ENCODE measurements around the gene RIOX2. TPM values are rescaled to one million over a fixed set of nuclear protein-coding genes. Genes with fewer than 3 reads are reported as not detected.

RIOX2 gene
- total RNA-seq, 4 donors from 2014 or later, result 61.6 to 109 (median 89.9) TPM

- intact Hi-C loops (cut with DNase I), result no loop called here
- peak overlapping the region; percentile 7 to 66 (median 63) for H3K27ac ChIP-seq
- H3K36me3 ChIP-seq, result peaks cover 20 to 37% of the 10 kb centered on the region in 2 donors
- no peak overlapping the region for H3K4me3 ChIP-seq (replicated peaks in 1 of 3)
- 88 to 92% methylated on average over 3 of the region's 3 CpGs for WGBS, 2 donors
- no peak for TF ChIP-seq POLR2A (IDR thresholded peaks at IDR 0.05)
- TF ChIP-seq CTCF (IDR thresholded peaks at IDR 0.05), result no peak
- H3K9me3 ChIP-seq, result no peaks in the 10 kb centered on the region
- no peak for DNase-seq
- no peaks in the 10 kb centered on the region for H3K27me3 ChIP-seq
- H3K4me1 ChIP-seq, result peaks cover 13 to 37% of the 10 kb centered on the region in 2 donors
These were observed 20.0 kb downstream of the RIOX2 start for GRCh38 chr3:97952280-97952679.

GRCh38 chr3:97950360-97950759 is 21.9 kb downstream of the RIOX2 start:
- no peak for TF ChIP-seq POLR2A (IDR thresholded peaks at IDR 0.05)
- TF ChIP-seq CTCF (IDR thresholded peaks at IDR 0.05), result no peak
- Histone ChIP-seq H3K27ac (peak overlapping the region; percentile 1 to 63 (median 55)), H3K27me3 (no peaks in the 10 kb centered on the region), H3K4me1 (peaks cover 13 to 34% of the 10 kb centered on the region in 2 donors), H3K9me3 (no peaks in the 10 kb centered on the region), H3K36me3 (peaks cover 26 to 47% of the 10 kb centered on the region in 2 donors), H3K4me3 (replicated peaks in 1 of 3) (no peak overlapping the region)
- intact Hi-C loops (cut with DNase I), result no loop called here
- 77 to 85% methylated on average over 3 of the region's 3 CpGs for WGBS, 2 donors
- no peak for DNase-seq

GRCh38 chr3:97949743-97950142 is 22.5 kb downstream of the RIOX2 start:
- Histone ChIP-seq H3K27ac (peak overlapping the region; percentile 17 to 63 (median 55)), H3K36me3 (peaks cover 26 to 51% of the 10 kb centered on the region in 2 donors), H3K27me3 (no peaks in the 10 kb centered on the region), H3K9me3 (no peaks in the 10 kb centered on the region), H3K4me3 (replicated peaks in 1 of 3) (no peak overlapping the region), H3K4me1 (peaks cover 13 to 34% of the 10 kb centered on the region in 2 donors)
- peak; percentile 79 for DNase-seq
- TF ChIP-seq CTCF (IDR thresholded peaks at IDR 0.05), result no peak
- no peak for TF ChIP-seq POLR2A (IDR thresholded peaks at IDR 0.05)
- intact Hi-C loops (cut with DNase I), result no loop called here
- WGBS, 2 donors, result 27 to 39% methylated on average over 4 to 5 of the region's 5 CpGs

GRCh38 chr3:97949110-97949485 is 23.1 kb downstream of the RIOX2 start:
- intact Hi-C loops (cut with DNase I), result no loop called here
- DNase-seq, result no peak
- no peak overlapping the region for H3K4me3 ChIP-seq (replicated peaks in 1 of 3)
- H3K9me3 ChIP-seq, result no peaks in the 10 kb centered on the region
- peaks cover 13 to 34% of the 10 kb centered on the region in 2 donors for H3K4me1 ChIP-seq
- TF ChIP-seq POLR2A (IDR thresholded peaks at IDR 0.05) (no peak), CTCF (IDR thresholded peaks at IDR 0.05) (no peak)
- 92 to 93% methylated on average over 2 of the region's 2 CpGs for WGBS, 2 donors
- peak overlapping the region; percentile 17 to 63 (median 55) for H3K27ac ChIP-seq
- H3K27me3 ChIP-seq, result no peaks in the 10 kb centered on the region
- peaks cover 20 to 49% of the 10 kb centered on the region in 2 donors for H3K36me3 ChIP-seq

GRCh38 chr3:97948351-97949109 is 23.7 kb downstream of the RIOX2 start:
- Histone ChIP-seq H3K27ac (peak overlapping the region in 2 of 3 donors; percentile 55 to 63), H3K4me3 (replicated peaks in 1 of 3) (no peak overlapping the region), H3K4me1 (peaks cover 15 to 34% of the 10 kb centered on the region in 2 donors), H3K9me3 (no peaks in the 10 kb centered on the region), H3K27me3 (no peaks in the 10 kb centered on the region), H3K36me3 (peaks cover 14 to 51% of the 10 kb centered on the region in 2 donors)
- intact Hi-C loops (cut with DNase I), result no loop called here
- WGBS, 2 donors, result 93 to 94% methylated on average over 5 of the region's 5 CpGs
- TF ChIP-seq CTCF (IDR thresholded peaks at IDR 0.05) (no peak), POLR2A (IDR thresholded peaks at IDR 0.05) (no peak)
- DNase-seq, result no peak
